Brain pericyte (primary cell): ENCODE results near the gene MED8.
"Not testable (repeated sequence)": the region's sequence is repeated elsewhere in the genome, so short reads cannot be mapped to it uniquely, and the experiment has no call there.

ENCODE experiments used
- DNase-seq: peaks from one replicate; pipeline ENCODE4 v3.0.0-alpha.2; 2012; ENCODE audit warnings: low read depth, low spot score

The MED8 gene

GRCh38 chr1:43383449-43383848 is 6.2 kb downstream of the MED8 start:
- DNase-seq, result no peak

- DNase-seq, result no peak
These were observed 7.4 kb downstream of the MED8 start for GRCh38 chr1:43382027-43382779.

- no peak for DNase-seq
These were observed 8.0 kb downstream of the MED8 start for GRCh38 chr1:43381612-43382011.

- no peak for DNase-seq
These were observed 10.1 kb downstream of the MED8 start for GRCh38 chr1:43379476-43379875.

- no peak for DNase-seq
These were observed 11.8 kb downstream of the MED8 start for GRCh38 chr1:43377831-43378230.

- no peak for DNase-seq
These were observed 12.8 kb downstream of the MED8 start for GRCh38 chr1:43376723-43377235.

GRCh38 chr1:43373066-43373940 is 16.3 kb downstream of the MED8 start:
- DNase-seq, result no peak

GRCh38 chr1:43372172-43372571 is 17.4 kb downstream of the MED8 start:
- no peak for DNase-seq

GRCh38 chr1:43370564-43370963 is 19.0 kb downstream of the MED8 start:
- no peak for DNase-seq

GRCh38 chr1:43369779-43370178 is 19.8 kb downstream of the MED8 start:
- not testable (repeated sequence) for DNase-seq

- no peak for DNase-seq
These were observed 21.0 kb downstream of the MED8 start for GRCh38 chr1:43368646-43369020.

GRCh38 chr1:43367904-43368645 is 21.5 kb downstream of the MED8 start, which contains the start of gene ELOVL1:
TSS of gene ELOVL1 (minus strand) at chr1:43368011. CDS start at chr1:43365609, 2,402 bp downstream.
- DNase-seq, result peak; percentile 59

GRCh38 chr1:43367026-43367903 is 22.3 kb downstream of the MED8 start:
- no peak for DNase-seq

GRCh38 chr1:43366601-43367025 is 23.0 kb downstream of the MED8 start:
- no peak for DNase-seq

GRCh38 chr1:43366179-43366578 is 23.4 kb downstream of the MED8 start:
- no peak for DNase-seq

- no peak for DNase-seq
These were observed 23.9 kb downstream of the MED8 start for GRCh38 chr1:43365678-43366077.

GRCh38 chr1:43363935-43364525 is 25.6 kb downstream of the MED8 start:
- DNase-seq, result no peak

- no peak for DNase-seq
These were observed 26.2 kb downstream of the MED8 start for GRCh38 chr1:43363283-43363934.

- DNase-seq, result no peak
These were observed 29.0 kb downstream of the MED8 start for GRCh38 chr1:43360616-43361015.

GRCh38 chr1:43359696-43360095 is 29.9 kb downstream of the MED8 start:
- DNase-seq, result no peak
